PFSK-1 (cell line): ENCODE results near the gene BRIX1.

Experiments used
- FOXP2 ChIP-seq: optimal IDR thresholded peaks from 2 replicates; pipeline ENCODE3; 2011; ENCODE audit warnings: borderline replicate concordance, control low read depth, inconsistent platforms; ENCODE audit not compliant: insufficient read depth; ENCODE audit errors: extremely low read length, extremely low read depth
- POLR2AphosphoS5 ChIP-seq: IDR thresholded peaks from 2 replicates; pipeline ENCODE4 v1.6.1; 2012; ENCODE audit warnings: low read depth, mild to moderate bottlenecking, control low read depth, low read length, moderate library complexity
- REST ChIP-seq, 2 experiments: IDR thresholded peaks; 2 replicates each; pipeline versions ENCODE4 v1.6.1 to v1.8.0; 2011 to 2012; ENCODE audit warnings: low read depth in 2 of 2, low read length in 2 of 2, control low read depth in 1 of 2, inconsistent platforms in 1 of 2, mild to moderate bottlenecking in 1 of 2, moderate library complexity in 1 of 2; ENCODE audit not compliant: insufficient read depth in 1 of 2
- SIN3A ChIP-seq: IDR thresholded peaks from 2 replicates; pipeline ENCODE4 v1.6.1; 2012; ENCODE audit warnings: mild to moderate bottlenecking, low read length, moderate library complexity, borderline replicate concordance; ENCODE audit not compliant: insufficient read depth
- TAF1 ChIP-seq: IDR thresholded peaks from 2 replicates; pipeline ENCODE4 v1.6.1; 2012; ENCODE audit warnings: low read length, control low read depth, borderline replicate concordance; ENCODE audit not compliant: insufficient read depth

Gene BRIX1

GRCh38 chr5:34928267-34928666 lies 12.8 kb downstream of the BRIX1 start:
- TF ChIP-seq SIN3A (no peak), REST (IDR thresholded peaks at IDR 0.05; ENCODE audit: insufficient read depth in 1 of 2, low read depth in 2 of 2, low read length in 2 of 2) (no peak), FOXP2 (no peak), POLR2AphosphoS5 (no peak), TAF1 (no peak)

- TF ChIP-seq FOXP2 (peak; percentile 78), REST (IDR thresholded peaks at IDR 0.05; ENCODE audit: insufficient read depth in 1 of 2, low read depth in 2 of 2, low read length in 2 of 2) (no peak), TAF1 (no peak), POLR2AphosphoS5 (no peak; the same call in 1 of the 2 replicates), SIN3A (no peak)
Measured at GRCh38 chr5:34929134-34929719, 13.7 kb downstream of the BRIX1 start, which contains the start of gene DNAJC21. Gene DNAJC21, plus strand, starts transcription at chr5:34929559. Its CDS starts 261 bp downstream, at chr5:34929820.

GRCh38 chr5:34929720-34930461 lies 14.4 kb downstream of the BRIX1 start:
- TF ChIP-seq POLR2AphosphoS5: 0 out of 2 replicates have a peak, but pooled peaks have one; percentile 22
- no peak for TF ChIP-seq REST (IDR thresholded peaks at IDR 0.05; ENCODE audit: insufficient read depth in 1 of 2, low read depth in 2 of 2, low read length in 2 of 2)

GRCh38 chr5:34930462-34930844 lies 14.9 kb downstream of the BRIX1 start:
- TF ChIP-seq REST (IDR thresholded peaks at IDR 0.05; ENCODE audit: insufficient read depth in 1 of 2, low read depth in 2 of 2, low read length in 2 of 2) (no peak), TAF1 (no peak), SIN3A (no peak), FOXP2 (no peak), POLR2AphosphoS5 (no peak)

GRCh38 chr5:34930870-34931269 lies 15.4 kb downstream of the BRIX1 start:
- TF ChIP-seq REST (IDR thresholded peaks at IDR 0.05; ENCODE audit: insufficient read depth in 1 of 2, low read depth in 2 of 2, low read length in 2 of 2) (no peak), POLR2AphosphoS5 (no peak), FOXP2 (no peak), TAF1 (no peak), SIN3A (no peak)
